HG03565 (cell line): ENCODE data around the gene ZFR2.
"Not testable (repeated sequence)": the region's sequence is repeated elsewhere in the genome, so short reads cannot be mapped to it uniquely, and the experiment has no call there.

Source experiments
- ATAC-seq: cut with Tn5 transposase; IDR thresholded peaks from one replicate; pipeline ENCODE4 v1.9.1; 2021; ENCODE audit warnings: mild to moderate bottlenecking, moderate library complexity; ENCODE audit not compliant: unreplicated experiment

ZFR2 gene

DNA sequence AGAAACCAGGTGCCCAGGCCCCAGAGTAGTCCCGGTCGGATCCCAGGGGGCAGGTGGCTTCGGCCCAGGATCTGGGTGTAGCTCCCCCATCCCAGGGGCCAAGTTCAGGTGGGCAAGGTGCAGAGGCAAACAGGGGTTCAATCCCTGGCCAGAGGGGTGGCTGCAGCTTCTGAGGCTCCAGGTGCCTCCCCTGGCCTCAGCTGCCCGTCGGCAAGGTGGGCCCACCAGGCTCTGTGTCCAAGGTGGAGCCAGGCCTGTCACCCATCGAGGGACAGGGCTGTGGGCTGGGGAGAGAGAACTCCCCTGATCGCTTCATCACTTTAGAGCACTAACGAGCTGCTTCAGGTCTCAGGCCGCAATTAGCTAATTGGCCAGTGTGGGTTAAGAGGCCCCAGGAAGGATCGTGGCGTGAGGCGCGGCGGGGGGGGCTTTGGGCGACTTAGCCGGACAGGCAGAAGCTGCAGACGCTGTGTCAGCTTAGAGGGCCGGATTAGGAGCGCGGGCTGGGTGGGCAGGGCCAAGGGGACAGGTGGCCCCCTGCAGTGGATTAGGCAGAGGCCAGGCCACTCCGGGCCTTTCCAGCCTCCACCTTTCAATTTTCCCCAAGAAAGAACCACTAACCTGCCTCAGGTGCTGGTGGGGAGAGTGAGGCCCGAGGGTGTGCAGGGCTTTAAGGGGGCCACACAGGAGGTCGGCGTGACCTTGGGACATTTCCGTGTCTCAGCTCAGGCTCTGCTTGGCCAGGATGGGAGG is 94.0 kb downstream of the ZFR2 start:
- no peak for ATAC-seq

DNA sequence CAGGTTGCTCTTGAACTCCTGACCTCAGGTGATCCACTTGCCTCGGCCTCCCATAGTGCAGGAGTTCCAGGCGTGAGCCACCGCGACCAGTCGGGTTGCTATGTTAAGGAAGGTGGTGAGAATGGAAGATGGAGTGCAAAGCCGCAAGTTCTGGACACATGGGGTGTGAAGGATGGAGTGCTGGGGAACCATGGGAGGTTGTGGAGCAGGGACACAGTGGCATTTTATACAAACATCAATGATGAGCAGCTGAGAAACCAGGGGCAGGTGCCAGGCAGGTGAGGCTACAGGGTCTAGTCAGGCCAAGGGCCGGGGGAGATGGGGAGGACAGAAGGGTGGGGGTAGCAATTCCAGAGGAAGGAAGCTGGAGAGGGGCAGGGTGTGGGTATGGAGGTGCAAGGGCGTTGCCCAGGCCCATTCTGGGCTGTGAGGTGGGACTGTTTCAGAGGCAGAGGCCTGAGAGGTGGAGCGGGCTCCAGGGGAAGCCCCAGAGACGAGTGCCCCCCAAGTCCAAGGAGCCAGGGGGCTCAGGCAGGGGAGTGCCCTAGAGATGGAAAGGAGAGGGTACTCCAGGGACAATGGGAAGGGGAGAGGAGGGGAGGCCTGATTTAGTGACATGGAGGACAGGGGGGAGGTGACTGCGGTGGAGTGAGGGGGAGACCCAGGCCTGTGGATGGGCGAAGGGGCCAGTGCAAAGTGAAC is 94.9 kb downstream of the ZFR2 start:
- ATAC-seq: no peak

DNA sequence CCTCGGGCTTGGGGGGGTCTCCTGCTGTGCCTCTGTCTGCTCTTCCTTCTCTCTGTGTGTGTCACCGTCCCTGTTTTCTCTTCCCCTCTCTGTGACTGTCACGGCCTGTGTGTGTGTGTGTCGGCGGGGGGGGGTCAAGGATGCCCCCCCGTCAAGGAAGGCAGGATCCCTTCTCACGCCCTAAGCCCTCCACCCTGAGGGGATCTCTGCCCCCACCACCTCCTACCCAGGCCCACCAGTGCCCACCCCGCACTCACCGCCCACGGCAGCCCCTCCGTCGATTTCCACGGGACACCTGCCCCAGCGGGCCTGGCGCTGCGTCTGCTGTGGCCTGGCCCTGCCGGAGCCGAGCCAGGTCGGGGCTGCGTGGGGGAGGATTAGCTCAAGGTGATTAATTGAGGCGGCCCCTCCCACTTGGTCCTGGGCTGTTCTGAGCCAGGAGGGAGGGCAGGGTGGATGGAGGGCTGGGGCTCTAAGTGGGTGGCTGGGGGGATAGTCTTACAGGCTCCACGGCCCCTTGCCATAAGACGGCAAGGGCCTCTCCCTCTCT is 96.9 kb downstream of the ZFR2 start, which contains the start of gene RAX2:
Gene RAX2, minus strand, starts transcription at position 323 of the 550 bp plus-strand sequence. CDS start 486 bp downstream, outside the sequence.
- no peak for ATAC-seq

DNA sequence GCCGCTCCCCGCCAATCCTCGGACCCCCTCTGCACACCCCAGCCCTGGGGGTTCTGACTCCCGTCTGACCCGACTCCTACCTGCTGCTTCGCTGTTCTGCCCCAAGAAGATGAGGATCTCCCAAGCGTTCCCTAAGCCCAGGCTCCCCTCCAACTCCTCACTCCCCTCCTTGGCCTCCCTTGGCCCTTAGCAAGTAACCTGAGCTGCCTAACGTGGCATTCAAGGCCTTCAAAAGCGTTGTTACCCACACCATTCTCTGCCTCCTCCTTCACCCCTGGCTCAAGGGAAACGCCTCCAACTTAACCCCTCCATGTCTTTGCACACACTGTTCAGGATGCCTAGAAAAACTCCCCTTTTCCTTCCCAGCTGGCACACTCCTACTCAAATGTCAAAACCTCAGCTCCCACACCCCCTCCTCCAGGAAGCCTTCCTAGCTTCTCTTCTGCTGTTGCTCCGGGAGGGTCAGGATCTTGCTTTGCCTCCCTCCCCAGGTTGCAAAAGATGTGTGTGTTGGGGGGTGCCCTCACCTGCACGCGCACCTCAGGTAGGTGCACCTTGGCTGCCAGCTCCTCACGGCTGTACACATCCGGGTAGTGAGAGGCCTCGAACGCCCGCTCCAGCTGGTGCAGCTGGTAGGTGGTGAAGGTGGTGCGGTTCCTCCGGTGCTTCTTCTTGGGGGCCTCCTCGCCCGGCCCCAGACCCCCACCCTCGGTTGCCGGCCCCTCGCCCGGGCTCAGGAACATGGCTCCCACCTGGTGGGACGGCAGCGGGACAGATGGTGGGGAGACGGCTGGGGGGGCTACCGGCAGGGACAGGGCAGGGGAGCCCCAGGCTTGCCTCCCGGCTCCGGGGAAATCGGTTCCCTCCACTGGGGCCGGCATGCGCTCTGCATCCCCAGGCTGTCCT is 97.6 kb downstream of the ZFR2 start:
- no peak for ATAC-seq

DNA sequence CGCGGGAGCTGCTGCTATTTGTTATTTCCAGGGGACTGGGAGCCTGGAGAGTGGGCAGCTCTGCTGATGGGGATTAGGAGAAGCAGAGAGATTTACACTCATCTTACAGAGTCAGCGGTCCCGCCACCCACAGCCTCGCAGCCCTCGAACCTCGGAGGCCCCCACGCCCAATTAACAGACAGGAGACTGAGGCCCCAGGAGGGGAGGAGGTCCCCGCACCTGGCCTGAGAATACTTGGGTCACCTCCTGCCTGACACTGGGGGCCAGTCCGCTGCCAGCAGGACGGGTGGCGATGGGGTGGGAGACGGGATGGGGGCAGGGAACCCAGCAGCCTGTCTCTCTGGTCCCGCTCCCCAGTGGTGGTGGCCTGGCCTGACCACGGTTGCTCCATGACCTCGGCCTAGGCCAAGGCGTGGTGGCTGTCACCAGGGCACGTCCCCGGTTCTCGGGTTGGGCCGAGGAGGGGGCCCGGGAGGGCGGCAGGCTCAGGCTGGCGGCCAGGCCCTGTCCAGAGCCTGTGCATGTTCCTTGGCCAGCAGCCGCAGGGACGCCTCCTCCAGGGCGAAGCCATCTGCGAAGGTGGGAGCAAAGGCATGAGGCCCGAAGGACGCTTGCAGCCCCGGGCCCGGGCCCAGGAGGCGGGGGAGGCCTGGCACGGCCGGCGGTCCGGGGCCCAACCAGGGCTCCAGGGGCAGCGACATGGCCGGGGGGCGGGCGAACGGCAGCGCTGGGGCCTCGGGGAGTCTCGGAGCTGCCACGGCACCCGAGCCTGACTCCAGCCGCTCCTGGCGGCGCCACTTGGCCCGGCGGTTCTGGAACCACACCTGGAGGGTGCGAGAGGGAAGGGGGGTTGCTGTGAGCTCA is 98.5 kb downstream of the ZFR2 start:
- ATAC-seq: no peak

DNA sequence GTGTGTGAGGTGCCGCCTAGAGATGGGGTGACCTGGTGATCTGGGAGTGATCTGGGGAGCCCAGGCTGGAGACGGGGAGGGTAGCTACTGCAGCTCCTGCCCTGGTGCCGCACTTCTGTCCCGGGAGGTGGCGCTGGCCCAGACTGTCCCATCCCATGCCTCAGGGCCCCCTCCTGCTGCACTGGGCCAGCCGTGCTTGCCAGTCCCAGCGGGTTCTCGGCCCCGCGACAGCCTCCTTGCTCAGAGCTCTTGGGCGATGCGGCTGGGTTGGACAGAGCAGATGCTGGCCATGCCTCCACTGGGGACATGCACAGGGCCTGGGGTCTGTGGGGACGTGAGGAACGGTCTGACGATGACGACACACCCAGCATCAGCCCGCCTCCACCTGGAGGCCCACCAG is 99.3 kb downstream of the ZFR2 start:
- no peak for ATAC-seq

DNA sequence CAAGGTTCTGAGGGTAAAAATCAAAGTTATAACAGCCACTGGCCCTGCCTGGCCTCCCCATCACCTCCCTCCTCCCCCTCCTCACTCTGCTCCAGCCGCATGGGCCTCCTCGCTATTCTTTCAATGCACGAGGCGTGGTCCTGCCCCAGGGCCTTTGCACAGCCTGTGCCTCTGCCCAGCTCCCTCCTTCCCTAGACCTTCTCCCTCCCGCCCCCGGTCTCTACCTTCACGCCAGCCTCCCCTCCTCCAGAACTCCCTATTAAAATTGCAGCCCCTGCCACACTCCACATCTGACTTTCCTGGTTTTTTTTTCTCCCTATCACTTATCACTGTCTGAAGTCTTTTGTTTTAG is 100.1 kb downstream of the ZFR2 start:
- no peak for ATAC-seq

DNA sequence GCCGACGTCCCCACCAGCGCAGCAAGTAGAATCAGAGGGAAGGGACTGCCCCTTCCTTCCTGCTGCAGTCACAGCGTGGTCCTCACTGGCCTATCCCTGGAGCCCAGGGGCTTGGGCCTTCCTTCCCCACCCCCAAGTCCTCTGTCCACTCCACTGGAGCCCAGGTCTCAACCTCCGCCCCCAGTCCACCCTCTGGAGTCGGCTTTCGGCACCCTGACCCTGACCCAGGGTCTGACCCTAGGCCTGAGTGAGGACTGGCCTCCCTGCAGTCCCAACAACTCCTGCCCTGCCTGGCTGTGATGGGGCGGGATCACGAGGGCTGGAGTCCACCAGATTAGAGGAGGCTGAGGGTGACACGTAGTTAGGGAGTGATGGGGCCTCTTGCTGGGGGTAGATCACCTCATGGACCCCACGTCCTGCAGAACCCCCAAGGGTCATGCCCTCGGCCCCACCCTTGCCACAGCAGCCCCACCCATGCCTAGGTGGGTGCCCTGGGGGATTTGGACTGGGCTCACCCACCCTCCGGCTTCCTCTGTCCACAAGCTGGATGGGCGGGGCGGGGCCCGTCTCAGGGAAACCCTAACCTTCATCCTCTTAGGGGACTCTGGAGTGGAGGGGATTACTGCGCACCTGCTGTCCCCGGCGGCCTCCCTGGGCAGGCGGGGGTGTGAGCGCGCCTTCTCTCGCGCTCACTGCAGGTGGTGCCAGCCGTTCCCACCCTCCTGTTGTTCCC is 100.7 kb downstream of the ZFR2 start:
- no peak for ATAC-seq

DNA sequence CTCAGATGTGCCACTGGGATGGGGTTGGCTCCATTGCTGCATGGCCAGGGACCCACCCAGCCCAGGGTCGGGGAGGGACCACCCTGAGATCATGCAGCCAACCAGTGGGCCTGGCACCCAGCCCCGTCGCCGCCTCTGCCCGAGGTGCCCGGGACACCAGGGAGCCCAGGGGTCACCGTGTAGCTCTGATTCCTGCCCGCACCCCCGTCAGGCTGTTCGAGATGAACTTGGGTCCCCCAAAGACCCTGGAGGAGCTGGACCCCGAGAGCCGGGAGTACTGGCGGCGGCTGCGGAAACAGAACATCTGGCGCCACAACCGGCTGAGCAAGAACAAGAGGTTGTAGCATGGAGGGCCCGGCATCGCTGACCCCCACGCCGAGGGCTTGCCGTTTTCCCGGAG is 101.8 kb downstream of the ZFR2 start:
- no peak for ATAC-seq

DNA sequence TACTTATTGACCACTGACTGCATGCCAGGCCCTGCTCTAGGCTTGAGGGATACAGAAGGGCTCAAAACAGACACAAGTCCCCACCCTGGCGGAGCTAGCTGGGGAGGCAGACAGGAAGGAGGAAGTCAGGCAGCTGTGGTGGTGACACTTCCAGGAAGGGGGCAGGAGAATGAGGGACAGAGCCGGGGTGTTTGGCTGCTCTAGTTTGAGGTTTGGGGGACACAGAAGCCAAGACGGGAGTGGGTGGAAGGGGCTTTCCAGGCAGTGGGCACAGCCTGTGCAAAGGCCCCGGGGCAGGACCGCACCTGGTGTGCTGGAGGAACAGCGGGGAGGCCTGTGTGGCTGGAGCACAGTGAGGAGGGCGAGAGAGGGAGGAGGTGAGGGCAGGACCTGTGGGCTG is 102.3 kb downstream of the ZFR2 start:
- ATAC-seq: no peak

DNA sequence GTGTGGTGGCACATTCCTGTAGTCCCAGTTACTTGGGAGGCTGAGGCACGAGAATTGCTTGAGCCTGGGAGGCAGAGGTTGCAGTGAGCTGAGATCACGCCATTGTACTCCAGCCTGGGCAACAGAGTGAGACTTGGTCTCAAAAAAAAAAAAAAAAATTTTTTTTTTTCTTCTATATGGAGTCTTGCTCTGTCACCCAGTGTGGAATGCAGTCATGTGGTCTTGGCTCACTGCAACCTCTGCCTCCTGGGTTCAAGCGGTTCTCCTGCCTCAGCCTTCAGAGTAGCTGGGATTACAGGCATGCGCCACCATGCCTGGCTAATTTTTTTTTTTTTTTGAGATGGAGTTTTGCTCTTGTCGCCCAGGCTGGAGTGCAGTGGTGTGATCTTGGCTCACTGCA is 103.1 kb downstream of the ZFR2 start:
- ATAC-seq: not testable (repeated sequence)

DNA sequence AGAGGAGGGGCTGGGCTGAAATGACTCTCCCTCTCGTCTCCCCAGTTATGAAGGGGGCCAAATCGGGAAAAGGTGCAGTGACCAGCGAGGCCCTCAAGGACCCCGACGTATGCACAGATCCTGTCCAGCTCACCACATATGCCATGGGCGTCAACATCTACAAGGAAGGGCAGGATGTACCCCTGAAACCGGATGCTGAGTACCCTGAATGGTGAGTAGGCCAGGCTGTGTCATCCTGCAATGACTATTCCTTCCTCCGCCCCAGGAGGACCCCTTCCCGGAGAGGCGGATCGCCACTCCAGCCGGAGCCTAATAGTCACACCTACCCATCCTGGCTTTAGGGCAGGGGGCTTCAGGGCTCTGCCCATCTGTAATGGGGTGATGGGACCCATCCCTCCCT is 103.7 kb downstream of the ZFR2 start:
- ATAC-seq: no peak

DNA sequence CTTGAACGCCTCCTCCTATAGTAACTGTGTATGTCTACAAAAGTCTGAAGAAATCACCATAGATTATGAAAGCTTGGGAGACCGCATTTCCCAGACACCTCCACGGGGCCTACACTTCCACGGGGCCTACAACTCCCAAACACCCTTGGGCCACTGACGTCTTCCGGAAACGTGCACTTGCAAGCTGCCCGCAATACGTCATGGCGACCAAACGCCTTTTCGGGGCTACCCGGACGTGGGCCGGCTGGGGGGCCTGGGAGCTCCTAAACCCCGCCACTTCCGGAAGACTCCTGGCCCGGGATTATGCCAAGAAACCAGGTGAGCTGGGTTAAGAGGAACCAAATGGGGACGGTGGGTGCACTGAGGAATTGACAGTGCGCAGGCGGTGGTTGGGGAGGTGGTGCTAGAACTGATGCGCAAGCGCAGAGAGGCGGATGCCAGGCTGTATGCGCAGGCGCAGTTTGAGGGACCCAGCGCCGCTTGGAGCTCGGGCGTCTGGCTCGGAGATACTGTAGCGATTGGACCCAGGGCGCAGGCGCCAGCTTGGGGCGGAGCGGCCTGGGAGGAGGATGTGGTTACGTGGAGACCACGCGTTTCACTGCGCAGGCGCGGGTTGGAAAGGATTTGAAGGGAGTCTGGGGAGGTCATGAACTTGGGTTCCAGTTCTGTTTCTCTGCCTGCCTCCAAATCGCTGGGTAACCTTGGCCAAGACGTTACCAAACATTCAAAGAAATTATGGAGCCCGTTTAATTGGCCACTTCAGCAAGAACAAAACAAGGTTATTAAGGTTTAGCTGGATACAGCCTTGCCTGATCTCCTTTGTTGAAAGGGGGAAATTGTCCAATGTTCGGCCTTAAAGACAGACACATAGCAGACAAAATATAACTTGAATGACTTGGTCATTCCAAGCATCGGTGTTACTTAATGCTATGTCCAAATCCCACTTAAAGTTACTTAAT is 106.1 kb downstream of the ZFR2 start, which contains the start of gene MRPL54:
Gene MRPL54, plus strand, starts transcription at position 182 of the 959 bp plus-strand sequence. Its CDS starts 19 bp downstream, at position 201.
- ATAC-seq: peak; percentile 71

DNA sequence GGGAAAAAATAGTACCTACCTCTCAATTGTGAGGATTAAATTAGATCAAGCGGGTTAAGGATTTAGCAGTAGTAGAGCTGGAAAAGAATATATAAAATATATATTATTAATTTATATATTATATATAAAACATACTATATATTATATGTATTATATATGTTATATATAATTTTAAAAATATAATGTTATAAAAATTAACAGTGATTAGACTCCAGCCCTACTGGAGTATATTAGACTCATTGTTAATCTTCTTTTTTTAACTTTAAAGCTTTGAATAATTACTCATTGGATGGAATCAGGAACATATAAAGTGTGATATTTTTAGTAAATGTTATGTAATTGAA is 106.7 kb downstream of the ZFR2 start:
- no peak for ATAC-seq

DNA sequence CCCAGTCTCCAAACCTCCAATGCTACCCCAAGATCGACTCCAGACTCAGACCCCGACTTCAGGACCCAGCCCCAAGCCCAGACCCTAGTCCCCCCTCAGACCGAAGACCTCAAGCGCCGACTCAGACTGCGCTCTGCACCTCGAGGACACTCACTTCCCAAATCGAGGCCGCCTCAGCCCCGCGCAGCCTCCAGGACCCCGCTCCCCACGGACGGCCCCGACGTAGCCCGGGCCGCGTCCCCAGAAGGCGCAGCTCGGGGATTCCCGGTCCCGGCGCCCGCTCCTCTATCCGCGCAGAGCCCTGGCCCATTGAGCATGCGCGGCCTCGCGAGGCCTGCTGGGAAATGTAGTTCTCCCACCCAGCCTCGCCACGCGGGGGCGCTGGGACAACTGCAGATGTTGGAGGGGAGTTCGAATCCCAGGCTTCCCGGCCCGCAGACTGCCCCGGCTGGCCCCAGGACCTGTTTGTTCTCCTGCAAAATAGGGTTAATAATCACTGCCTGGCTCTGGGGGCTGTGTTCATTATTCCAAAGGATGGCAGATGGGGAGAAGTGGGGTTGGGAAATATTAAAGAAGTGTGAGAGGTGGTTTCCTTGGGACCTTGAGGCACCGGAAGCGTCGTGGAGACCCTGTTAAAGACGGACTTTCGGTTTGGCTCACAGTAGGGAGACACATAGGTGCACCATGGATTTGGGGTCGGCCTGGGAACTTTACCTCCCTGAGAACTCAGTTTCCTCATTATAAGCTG is 107.3 kb downstream of the ZFR2 start, which contains the start of gene APBA3:
Gene APBA3, minus strand, starts transcription at position 311 of the 748 bp plus-strand sequence. CDS start 1,428 bp downstream, outside the sequence.
- ATAC-seq: peak; percentile 38

DNA sequence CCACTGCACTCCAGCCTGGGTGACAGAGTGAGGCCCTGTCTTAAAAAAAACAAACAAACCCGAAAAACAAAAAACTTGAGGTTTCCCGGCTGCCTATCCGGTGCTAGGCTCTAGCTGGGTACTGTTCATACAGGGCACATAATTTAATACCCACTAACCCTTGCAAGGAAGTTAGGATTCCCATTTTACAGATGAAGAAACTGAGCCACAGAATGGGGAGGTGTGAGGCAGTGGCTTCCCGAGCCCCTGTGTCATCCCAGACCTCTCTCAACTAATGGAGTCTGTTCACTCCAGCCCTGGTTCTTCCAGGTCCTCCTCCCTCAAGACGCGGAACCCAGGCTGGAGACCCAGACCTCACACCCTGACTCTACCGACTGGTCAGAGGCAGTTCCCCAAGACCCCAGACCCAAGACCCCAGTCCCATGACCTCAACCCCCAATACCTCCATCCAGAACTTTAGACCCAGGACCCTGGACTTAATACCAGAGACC is 107.9 kb downstream of the ZFR2 start:
- ATAC-seq: no peak

DNA sequence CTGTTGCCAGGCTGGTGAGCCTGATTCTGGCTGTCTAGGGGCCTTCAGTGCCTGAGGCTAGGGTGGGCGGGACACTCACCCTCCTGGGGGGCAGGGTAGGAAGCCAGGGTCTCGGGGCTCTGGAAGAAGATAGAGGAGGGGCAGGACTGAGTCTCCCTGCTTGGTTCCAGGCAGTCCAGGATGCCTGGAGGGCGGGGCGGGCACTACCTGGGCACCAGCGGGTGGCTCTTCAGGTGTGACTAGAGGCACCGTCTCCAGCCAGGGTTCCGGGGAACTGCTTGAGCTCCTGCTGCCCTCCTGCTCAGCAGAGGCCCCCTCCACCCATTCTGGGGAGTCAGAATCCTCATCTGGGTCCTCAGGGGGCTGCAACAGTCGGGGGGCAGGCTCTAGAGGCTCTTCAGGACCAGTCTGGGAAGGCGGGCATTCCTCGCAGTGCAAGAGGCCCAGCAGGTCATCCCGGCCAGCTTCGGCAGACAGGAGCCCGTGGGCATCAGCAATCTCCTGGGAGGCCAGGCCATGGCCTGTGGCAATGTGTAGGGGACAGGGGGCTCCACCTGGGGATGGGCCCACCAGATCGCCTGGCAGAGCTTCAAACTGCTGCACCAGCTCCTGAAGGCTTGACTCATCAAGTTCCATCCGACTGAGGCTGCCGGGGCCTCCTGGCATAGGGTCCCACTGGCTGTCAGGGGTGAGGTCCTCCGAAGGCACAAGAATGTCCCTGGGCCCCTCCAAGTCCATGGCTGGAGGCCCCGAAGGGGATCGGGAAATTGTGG is 109.2 kb downstream of the ZFR2 start:
- no peak for ATAC-seq
